Esophagus muscularis mucosa (tissue), 4 donors: Measurements from ENCODE around the gene DGCR8.

ENCODE experiments used
- EP300 ChIP-seq: sonication (generic); formaldehyde crosslinking; IDR thresholded peaks from one replicate; pipeline ENCODE4 v1.6.1; 2017; ENCODE audit warnings: antibody characterized with exemption
- POLR2A ChIP-seq: fragments of 450-650 bp; IDR thresholded peaks from one replicate; pipeline ENCODE4 v1.6.1; 2017; ENCODE audit warnings: antibody characterized with exemption, moderate library complexity, mild to moderate bottlenecking, low read depth
- POLR2AphosphoS5 ChIP-seq, 2 donors: sonication (generic); formaldehyde crosslinking; IDR thresholded peaks; one replicate each; pipeline ENCODE4 v1.6.1; 2017; ENCODE audit warnings: antibody characterized with exemption in 2 of 2
- TF ChIP-seq, protein P1 (sequence below), 3 experiments: fragments of 200-600 bp in 2 of 3; fragments of 450-650 bp in 1 of 3; sonication (generic) in 2 of 3; IDR thresholded peaks; one replicate each; pipeline ENCODE4 v1.5.1; 2017 to 2019; ENCODE audit warnings: antibody characterized with exemption in 3 of 3, mild to moderate bottlenecking in 2 of 3, moderate library complexity in 1 of 3

DNA sequence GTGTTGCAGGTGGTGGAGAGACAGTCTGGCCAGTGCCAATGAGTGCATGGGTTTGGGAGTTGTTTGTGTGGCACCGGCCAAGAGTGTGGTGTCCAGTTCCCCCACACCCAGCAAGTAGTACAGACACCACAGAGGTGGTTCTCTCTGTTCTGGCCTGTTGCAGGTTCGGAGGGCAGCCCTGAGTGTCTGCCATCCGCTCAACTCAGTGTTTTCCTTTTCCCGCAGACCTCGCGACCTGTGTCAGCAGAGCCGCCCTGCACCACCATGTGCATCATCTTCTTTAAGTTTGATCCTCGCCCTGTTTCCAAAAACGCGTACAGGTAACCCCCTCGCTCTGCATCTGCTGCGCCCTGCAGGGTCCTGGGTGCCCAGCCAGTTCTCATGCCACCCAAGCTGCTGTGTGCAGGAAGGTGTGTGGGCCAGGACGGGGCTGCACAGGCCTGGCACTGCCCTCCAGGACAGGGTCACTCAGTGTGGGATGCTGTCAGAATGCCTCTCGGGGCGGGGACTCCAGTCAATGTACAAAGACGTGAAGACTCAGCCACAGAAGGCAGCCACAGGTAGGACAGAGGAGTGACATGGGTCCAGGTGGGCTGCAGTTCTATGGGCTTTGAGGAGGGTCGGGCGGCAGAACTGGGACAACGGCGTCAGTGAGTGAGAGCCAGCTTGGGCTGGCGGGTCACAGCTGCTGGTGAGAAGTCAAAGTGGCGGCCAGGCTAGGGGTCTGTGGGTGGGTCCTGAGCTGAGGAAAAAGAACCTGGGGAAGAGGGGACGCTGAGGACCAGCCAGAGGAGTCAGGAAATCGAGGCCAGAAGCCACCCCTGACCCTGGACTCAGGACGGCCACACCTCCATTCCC lies 43.3 kb upstream of the DGCR8 start:
- TF ChIP-seq, protein P1, sequence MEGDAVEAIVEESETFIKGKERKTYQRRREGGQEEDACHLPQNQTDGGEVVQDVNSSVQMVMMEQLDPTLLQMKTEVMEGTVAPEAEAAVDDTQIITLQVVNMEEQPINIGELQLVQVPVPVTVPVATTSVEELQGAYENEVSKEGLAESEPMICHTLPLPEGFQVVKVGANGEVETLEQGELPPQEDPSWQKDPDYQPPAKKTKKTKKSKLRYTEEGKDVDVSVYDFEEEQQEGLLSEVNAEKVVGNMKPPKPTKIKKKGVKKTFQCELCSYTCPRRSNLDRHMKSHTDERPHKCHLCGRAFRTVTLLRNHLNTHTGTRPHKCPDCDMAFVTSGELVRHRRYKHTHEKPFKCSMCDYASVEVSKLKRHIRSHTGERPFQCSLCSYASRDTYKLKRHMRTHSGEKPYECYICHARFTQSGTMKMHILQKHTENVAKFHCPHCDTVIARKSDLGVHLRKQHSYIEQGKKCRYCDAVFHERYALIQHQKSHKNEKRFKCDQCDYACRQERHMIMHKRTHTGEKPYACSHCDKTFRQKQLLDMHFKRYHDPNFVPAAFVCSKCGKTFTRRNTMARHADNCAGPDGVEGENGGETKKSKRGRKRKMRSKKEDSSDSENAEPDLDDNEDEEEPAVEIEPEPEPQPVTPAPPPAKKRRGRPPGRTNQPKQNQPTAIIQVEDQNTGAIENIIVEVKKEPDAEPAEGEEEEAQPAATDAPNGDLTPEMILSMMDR (IDR thresholded peaks at IDR 0.05), result no peak
- TF ChIP-seq POLR2A (no peak), POLR2AphosphoS5 (IDR thresholded peaks at IDR 0.05) (no peak), EP300 (no peak)
